K562 (cell line): ENCODE results near the gene RETREG1. TPM values are rescaled to one million over a fixed set of nuclear protein-coding genes. Genes with fewer than 3 reads are reported as not detected.

Experiments used
- ATAC-seq: fragments of 200-7000 bp; cut with Tn5 transposase; 3 replicates; pipeline ENCODE4 v1.9.1; 2020; ENCODE audit warnings: moderate library complexity
- BruUV-seq: library from RNA; stranded (reverse); fragments of 400-500 nt; replicated peaks from 2 replicates; lab custom pipeline; 2021; lab: Mats Ljungman, UMichigan
- CTCF ChIA-PET: fragments of 300-600 bp; formaldehyde crosslinking; extraction: SDS; loops from one replicate; lab custom pipeline; 2021; ENCODE audit warnings: low intra/inter-chr PET ratio; lab: Yijun Ruan, JAX
- POLR2A ChIA-PET: fragments of 300-600, 350-650 bp; sonication (Branson Sonifier 250); formaldehyde crosslinking; extraction: SDS; loops from one replicate; lab custom pipeline; 2021; ENCODE audit warnings: antibody characterized with exemption, inconsistent platforms; lab: Yijun Ruan, JAX
- DNase-seq, 4 experiments: peaks; one replicate each; pipeline versions ENCODE4 v3.0.0 to v3.0.0-alpha.2; 2011 to 2018; ENCODE audit warnings: low spot score in 3 of 4, mixed read lengths in 3 of 4; ENCODE audit errors: extremely low read depth in 1 of 4
- FAIRE-seq: peaks from 2 replicates; lab custom pipeline; 2011; peaks lifted over from hg19 to GRCh38; lab: Jason Lieb, UNC
- H2AFZ ChIP-seq: 2 replicates; pipeline ENCODE4 v1.6.0; 2011; ENCODE audit warnings: low read depth, low read length, control low read depth, inconsistent platforms
- H3K27ac ChIP-seq: fragments of 200-600 bp; 3 replicates; pipeline ENCODE4 v1.8.0; 2011; ENCODE audit warnings: low read depth, mild to moderate bottlenecking, control low read depth, inconsistent platforms, low read length, moderate library complexity, mixed read lengths; ENCODE audit errors: extremely low read depth
- H3K27me3 ChIP-seq, 2 experiments: fragments of 300-600 bp in 1 of 2; 2 replicates in 1 of 2; 3 replicates in 1 of 2; pipeline versions ENCODE4 v1.6.0 to v1.8.0; 2011; ENCODE audit warnings: inconsistent platforms in 2 of 2, low read length in 2 of 2, mild to moderate bottlenecking in 1 of 2, mixed read lengths in 1 of 2, moderate library complexity in 1 of 2; ENCODE audit not compliant: control insufficient read depth in 2 of 2, insufficient read depth in 2 of 2
- H3K36me3 ChIP-seq: fragments of 300-600 bp; 3 replicates; pipeline ENCODE4 v1.8.0; 2011; ENCODE audit warnings: mild to moderate bottlenecking, low read length, inconsistent platforms; ENCODE audit not compliant: control insufficient read depth, insufficient read depth
- H3K4me1 ChIP-seq, 2 experiments: fragments of 200-600 bp in 1 of 2; replicated peaks in 1 of 2; 2 replicates in 1 of 2; 3 replicates in 1 of 2; pipeline versions ENCODE4 v1.5.1 to v1.8.0; 2011; ENCODE audit warnings: inconsistent platforms in 2 of 2, low read length in 2 of 2, mild to moderate bottlenecking in 1 of 2, mixed read lengths in 1 of 2, moderate library complexity in 1 of 2; ENCODE audit not compliant: control insufficient read depth in 2 of 2, insufficient read depth in 2 of 2
- H3K4me2 ChIP-seq: 2 replicates; pipeline ENCODE4 v1.6.1; 2011; ENCODE audit warnings: low read length, control low read depth, inconsistent platforms, mixed read lengths; ENCODE audit not compliant: insufficient read depth
- H3K4me3 ChIP-seq: fragments of 200-600 bp; sonication (generic), shearing (Covaris generic); 2 replicates; pipeline ENCODE4 v1.5.1; 2016; ENCODE audit warnings: control low read depth, inconsistent platforms
- H3K79me2 ChIP-seq: fragments of 200-600 bp; 3 replicates; pipeline ENCODE4 v1.8.0; 2011; ENCODE audit warnings: low read length, inconsistent platforms; ENCODE audit not compliant: control insufficient read depth, insufficient read depth
- H3K9ac ChIP-seq, 2 experiments: 2 replicates each; pipeline versions ENCODE4 v1.6.0 to v1.6.1; 2011; ENCODE audit warnings: low read depth in 2 of 2, low read length in 2 of 2, control low read depth in 1 of 2, inconsistent platforms in 1 of 2, mild to moderate bottlenecking in 1 of 2, mixed read lengths in 1 of 2; ENCODE audit not compliant: insufficient read depth in 1 of 2
- H3K9me1 ChIP-seq: one replicate; pipeline ENCODE4 v1.6.0; 2011; ENCODE audit warnings: inconsistent platforms, mild to moderate bottlenecking, low read length, moderate library complexity; ENCODE audit not compliant: control insufficient read depth, insufficient read depth
- H3K9me3 ChIP-seq: replicated peaks from 2 replicates; pipeline ENCODE4 v1.5.1; 2011; ENCODE audit warnings: low read depth, low read length, inconsistent platforms; ENCODE audit not compliant: control insufficient read depth, insufficient read depth
- H4K20me1 ChIP-seq: replicated peaks from 2 replicates; pipeline ENCODE4 v1.6.1; 2011; ENCODE audit warnings: low read length, inconsistent platforms, mixed read lengths; ENCODE audit not compliant: control insufficient read depth, insufficient read depth
- MAFG ChIP-seq: fragments of 450-650 bp; conservative IDR thresholded peaks from 2 replicates; pipeline ENCODE4 v1.6.1; 2016; ENCODE audit warnings: missing genetic modification characterization, missing compliant biosample characterization
- MLLT1 ChIP-seq, 2 experiments: fragments of 450-650 bp; IDR thresholded peaks; 2 replicates each; pipeline ENCODE4 v1.6.1; 2016
- NFE2 ChIP-seq: IDR thresholded peaks from 2 replicates; pipeline ENCODE4 v1.6.1; 2014; ENCODE audit warnings: antibody characterized with exemption, low read depth
- ZC3H11A ChIP-seq: IDR thresholded peaks from 2 replicates; pipeline ENCODE4 v1.6.1; 2012; ENCODE audit warnings: low read depth, low read length, improper control_type of control experiment
- WGBS: fragments of 100-300 bp; shearing (Covaris generic); methylation state at CpG from one replicate; pipeline ENCODE4 v1.1.6; 2016; ENCODE audit warnings: low coverage, mixed read lengths; ENCODE audit not compliant: insufficient coverage; ENCODE audit errors: missing lambda C conversion rate; 5-methylcytosine and 5-hydroxymethylcytosine counted together
- in situ Hi-C: fragments of 300-500 bp; cut with MboI; formaldehyde crosslinking; loops from 4 replicates; pipeline ENCODE4 v1.15.0; 2018; ENCODE audit warnings: inconsistent platforms, mixed read lengths
- intact Hi-C: fragments of 100-400 bp; cut with micrococcal nuclease; formaldehyde crosslinking; loops from 2 replicates; pipeline ENCODE4 v1.14.2; 2022
- polyA plus RNA-seq, 8 experiments: library from polyadenylated mRNA; depleted of rRNA in 4 of 8; stranded (reverse) in 5 of 8; unstranded in 3 of 8; fragments of >200 nt; fragmentation: Nextera tagmentation in 2 of 8; fragmentation: Illumina TruSeq in 1 of 8; extraction: Ambion mirVana in 2 of 8; extraction: Trizol in 1 of 8; gene quantifications; 2 replicates each; pipeline versions ENCODE4 v1.2.1 to v1.2.3, GENCODE V29; 2011 to 2014; ENCODE audit warnings: inconsistent platforms in 1 of 8, missing spikeins in 1 of 8
- total RNA-seq, 7 experiments: library from RNA; depleted of rRNA in 6 of 7; stranded (reverse); fragments of >200 nt in 6 of 7; fragmentation: Illumina TruSeq in 2 of 7; extraction: Trizol in 2 of 7; gene quantifications; 2 replicates each; pipeline versions ENCODE4 v1.2.1 to v1.2.3, GENCODE V29; 2011 to 2021; ENCODE audit warnings: low replicate concordance in 1 of 7

The RETREG1 gene
- total and polyA plus RNA-seq, 9 of the 15 experiments (the other 6 are each of a cell fraction or from before 2014, with no cell fraction given), result 0.01 to 0.20 (median 0.08) TPM; not detected in 5

GRCh38 chr5:16536246-16536645 lies 80.6 kb downstream of the RETREG1 start:
- CTCF ChIA-PET, result no interaction called here
- ATAC-seq, result no peak

GRCh38 chr5:16534280-16534679 lies 82.5 kb downstream of the RETREG1 start:
- 0% methylated on average over 1 of the region's 1 CpG for WGBS
- POLR2A ChIA-PET, result interaction anchor here (0.9 kb wide), 1 partner anchor 43 kb away, joined by 6 read pairs; no protein-coding TSS in a partner anchor
- Histone ChIP-seq H3K4me1 (no peaks in the 10 kb centered on the region), H3K9ac (no peak overlapping the region), H3K4me2 (no peak overlapping the region), H3K79me2 (no peaks in the 10 kb centered on the region), H3K9me3 (no peaks in the 10 kb centered on the region), H3K27ac (no peak overlapping the region), H4K20me1 (0 out of 2 replicates have a peak, but pooled peaks cover 4% of the 10 kb centered on the region), H3K9me1 (no peaks in the 10 kb centered on the region), H2AFZ (no peak overlapping the region), H3K4me3 (no peak overlapping the region), H3K27me3 (peaks cover 23 to 43% of the 10 kb centered on the region in 2 experiments; a peak in 4 of 5 replicates), H3K36me3 (no peaks in the 10 kb centered on the region)
- no TSS peak for BruUV-seq
- DNase-seq (no peak), ATAC-seq (no peak), FAIRE-seq (no peak)
- in situ Hi-C loops, result no loop called here
- no peak for TF ChIP-seq MLLT1 (IDR thresholded peaks at IDR 0.05)
- CTCF ChIA-PET, result no interaction called here
- intact Hi-C loops, result no loop called here

More at GRCh38 chr5:16536246-16536645, 80.6 kb downstream of the RETREG1 start:
- FAIRE-seq, result no peak
- BruUV-seq, result no TSS peak
- H3K9me3 ChIP-seq, result no peaks in the 10 kb centered on the region
- intact Hi-C loops (no loop called here), in situ Hi-C loops (no loop called here)
- no peak overlapping the region for H2AFZ ChIP-seq
- H3K27ac ChIP-seq, result no peak overlapping the region
- H3K79me2 ChIP-seq, result no peaks in the 10 kb centered on the region
- H3K36me3 ChIP-seq, result no peaks in the 10 kb centered on the region
- no peaks in the 10 kb centered on the region for H3K4me1 ChIP-seq
- no peak overlapping the region for H3K4me3 ChIP-seq
- H3K4me2 ChIP-seq, result no peak overlapping the region
- peaks cover 36 to 43% of the 10 kb centered on the region in 2 experiments for H3K27me3 ChIP-seq
- TF ChIP-seq NFE2 (0 out of 2 replicates have a peak, but pooled peaks have one; percentile 10), ZC3H11A (no peak), MAFG (tag) (peak; percentile 34; the same call in 1 of the 2 replicates)
- DNase-seq, result no peak
- no peaks in the 10 kb centered on the region for H3K9me1 ChIP-seq
- 0 out of 2 replicates have a peak, but pooled peaks cover 4% of the 10 kb centered on the region for H4K20me1 ChIP-seq
- POLR2A ChIA-PET, result interaction anchor here (0.9 kb wide), 1 partner anchor 9 kb away, joined by 5 read pairs; no protein-coding TSS in a partner anchor
- H3K9ac ChIP-seq, result no peak overlapping the region
- 0% methylated on average over 6 of the region's 6 CpGs for WGBS
